ENCODE data around the gene TPBGL.

The TPBGL gene

GRCh38 chr11:75277991-75278790, 37.6 kb downstream of the TPBGL start:
- no peaks in the 10 kb centered on the region for H3K9me3 ChIP-seq (ENCODE audit: control insufficient read depth in 2 of 2, low read length in 2 of 2)
- H3K27me3 ChIP-seq (ENCODE audit: control insufficient read depth in 2 of 2, insufficient read depth in 2 of 2, low read length in 2 of 2) = no peaks in the 10 kb centered on the region
- H3K4me3 ChIP-seq (ENCODE audit: low read length in 2 of 2) = no peak overlapping the region
- no peak overlapping the region for H3K27ac ChIP-seq (ENCODE audit: low read depth in 2 of 2, low read length in 2 of 2)
- H3K36me3 ChIP-seq (ENCODE audit: control insufficient read depth in 2 of 2, insufficient read depth in 2 of 2, low read length in 2 of 2) = peaks cover 55 to 61% of the 10 kb centered on the region in 2 donors
- no peak overlapping the region for H3K9ac ChIP-seq (ENCODE audit: low read depth in 1 of 2, low read length in 2 of 2)
- peaks cover 12% of the 10 kb centered on the region in 2 donors for H3K4me1 ChIP-seq (ENCODE audit: control insufficient read depth in 2 of 2, insufficient read depth in 2 of 2, low read length in 2 of 2)

GRCh38 chr11:75279273-75279672, 38.7 kb downstream of the TPBGL start:
- H3K4me1 ChIP-seq (ENCODE audit: control insufficient read depth in 2 of 2, insufficient read depth in 2 of 2, low read length in 2 of 2) = peaks cover 12% of the 10 kb centered on the region in 2 donors
- H3K36me3 ChIP-seq (ENCODE audit: control insufficient read depth in 2 of 2, insufficient read depth in 2 of 2, low read length in 2 of 2) = peaks cover 55% of the 10 kb centered on the region in 2 donors
- H3K9ac ChIP-seq (ENCODE audit: low read depth in 1 of 2, low read length in 2 of 2) = no peak overlapping the region
- no peaks in the 10 kb centered on the region for H3K27me3 ChIP-seq (ENCODE audit: control insufficient read depth in 2 of 2, insufficient read depth in 2 of 2, low read length in 2 of 2)
- no peak overlapping the region for H3K27ac ChIP-seq (ENCODE audit: low read depth in 2 of 2, low read length in 2 of 2)
- no peaks in the 10 kb centered on the region for H3K9me3 ChIP-seq (ENCODE audit: control insufficient read depth in 2 of 2, low read length in 2 of 2)
- no peak overlapping the region for H3K4me3 ChIP-seq (ENCODE audit: low read length in 2 of 2)

GRCh38 chr11:75280227-75280701, 39.7 kb downstream of the TPBGL start:
- Histone ChIP-seq H3K27ac (ENCODE audit: low read depth in 2 of 2, low read length in 2 of 2) (peak overlapping the region; percentile 9 to 56), H3K9ac (ENCODE audit: low read depth in 1 of 2, low read length in 2 of 2) (no peak overlapping the region), H3K27me3 (ENCODE audit: control insufficient read depth in 2 of 2, insufficient read depth in 2 of 2, low read length in 2 of 2) (no peaks in the 10 kb centered on the region)

GRCh38 chr11:75280770-75281468, 40.3 kb downstream of the TPBGL start:
- Histone ChIP-seq H3K27me3 (ENCODE audit: control insufficient read depth in 2 of 2, insufficient read depth in 2 of 2, low read length in 2 of 2) (no peaks in the 10 kb centered on the region), H3K9ac (ENCODE audit: low read depth in 1 of 2, low read length in 2 of 2) (no peak overlapping the region), H3K4me1 (ENCODE audit: control insufficient read depth in 2 of 2, insufficient read depth in 2 of 2, low read length in 2 of 2) (peaks cover 12% of the 10 kb centered on the region in 2 donors), H3K27ac (ENCODE audit: low read depth in 2 of 2, low read length in 2 of 2) (peak overlapping the region; percentile 9 to 56), H3K9me3 (ENCODE audit: control insufficient read depth in 2 of 2, low read length in 2 of 2) (no peaks in the 10 kb centered on the region), H3K4me3 (ENCODE audit: low read length in 2 of 2) (no peak overlapping the region), H3K36me3 (ENCODE audit: control insufficient read depth in 2 of 2, insufficient read depth in 2 of 2, low read length in 2 of 2) (peaks cover 60% of the 10 kb centered on the region in 2 donors)

More at GRCh38 chr11:75280227-75280701, 39.7 kb downstream of the TPBGL start:
- H3K36me3 ChIP-seq (ENCODE audit: control insufficient read depth in 2 of 2, insufficient read depth in 2 of 2, low read length in 2 of 2) = peaks cover 57 to 58% of the 10 kb centered on the region in 2 donors
- no peaks in the 10 kb centered on the region for H3K9me3 ChIP-seq (ENCODE audit: control insufficient read depth in 2 of 2, low read length in 2 of 2)
- no peak overlapping the region for H3K4me3 ChIP-seq (ENCODE audit: low read length in 2 of 2)
- H3K4me1 ChIP-seq (ENCODE audit: control insufficient read depth in 2 of 2, insufficient read depth in 2 of 2, low read length in 2 of 2) = peaks cover 12% of the 10 kb centered on the region in 2 donors

GRCh38 chr11:75281469-75282095, 41.0 kb downstream of the TPBGL start:
- H3K4me1 ChIP-seq (ENCODE audit: control insufficient read depth in 2 of 2, insufficient read depth in 2 of 2, low read length in 2 of 2) = peaks cover 12% of the 10 kb centered on the region in 2 donors
- no peak overlapping the region for H3K4me3 ChIP-seq (ENCODE audit: low read length in 2 of 2)
- peaks cover 55 to 57% of the 10 kb centered on the region in 2 donors for H3K36me3 ChIP-seq (ENCODE audit: control insufficient read depth in 2 of 2, insufficient read depth in 2 of 2, low read length in 2 of 2)
- H3K27me3 ChIP-seq (ENCODE audit: control insufficient read depth in 2 of 2, insufficient read depth in 2 of 2, low read length in 2 of 2) = no peaks in the 10 kb centered on the region
- no peaks in the 10 kb centered on the region for H3K9me3 ChIP-seq (ENCODE audit: control insufficient read depth in 2 of 2, low read length in 2 of 2)
- H3K9ac ChIP-seq (ENCODE audit: low read depth in 1 of 2, low read length in 2 of 2) = no peak overlapping the region
- H3K27ac ChIP-seq (ENCODE audit: low read depth in 2 of 2, low read length in 2 of 2) = no peak overlapping the region

- peaks cover 10 to 12% of the 10 kb centered on the region in 2 donors for H3K4me1 ChIP-seq (ENCODE audit: control insufficient read depth in 2 of 2, insufficient read depth in 2 of 2, low read length in 2 of 2)
- H3K9me3 ChIP-seq (ENCODE audit: control insufficient read depth in 2 of 2, low read length in 2 of 2) = no peaks in the 10 kb centered on the region
- H3K4me3 ChIP-seq (ENCODE audit: low read length in 2 of 2) = no peak overlapping the region
- H3K36me3 ChIP-seq (ENCODE audit: control insufficient read depth in 2 of 2, insufficient read depth in 2 of 2, low read length in 2 of 2) = peaks cover 41 to 53% of the 10 kb centered on the region in 2 donors
- no peak overlapping the region for H3K27ac ChIP-seq (ENCODE audit: low read depth in 2 of 2, low read length in 2 of 2)
- no peaks in the 10 kb centered on the region for H3K27me3 ChIP-seq (ENCODE audit: control insufficient read depth in 2 of 2, insufficient read depth in 2 of 2, low read length in 2 of 2)
- H3K9ac ChIP-seq (ENCODE audit: low read depth in 1 of 2, low read length in 2 of 2) = no peak overlapping the region
These were observed 42.9 kb downstream of the TPBGL start for GRCh38 chr11:75283391-75283931.

- no peaks in the 10 kb centered on the region for H3K27me3 ChIP-seq (ENCODE audit: control insufficient read depth in 2 of 2, insufficient read depth in 2 of 2, low read length in 2 of 2)
- H3K9me3 ChIP-seq (ENCODE audit: control insufficient read depth in 2 of 2, low read length in 2 of 2) = no peaks in the 10 kb centered on the region
- peaks cover 5 to 8% of the 10 kb centered on the region in 2 donors for H3K4me1 ChIP-seq (ENCODE audit: control insufficient read depth in 2 of 2, insufficient read depth in 2 of 2, low read length in 2 of 2)
- no peak overlapping the region for H3K9ac ChIP-seq (ENCODE audit: low read depth in 1 of 2, low read length in 2 of 2)
- no peak overlapping the region for H3K4me3 ChIP-seq (ENCODE audit: low read length in 2 of 2)
- no peak overlapping the region for H3K27ac ChIP-seq (ENCODE audit: low read depth in 2 of 2, low read length in 2 of 2)
- H3K36me3 ChIP-seq (ENCODE audit: control insufficient read depth in 2 of 2, insufficient read depth in 2 of 2, low read length in 2 of 2) = peaks cover 34 to 59% of the 10 kb centered on the region in 2 donors
These were observed 45.3 kb downstream of the TPBGL start for GRCh38 chr11:75285776-75286360.

GRCh38 chr11:75286826-75287465, 46.4 kb downstream of the TPBGL start:
- Histone ChIP-seq H3K27ac (ENCODE audit: low read depth in 2 of 2, low read length in 2 of 2) (no peak overlapping the region), H3K4me1 (ENCODE audit: control insufficient read depth in 2 of 2, insufficient read depth in 2 of 2, low read length in 2 of 2) (peaks cover 0 to 2% of the 10 kb centered on the region in 2 donors), H3K36me3 (ENCODE audit: control insufficient read depth in 2 of 2, insufficient read depth in 2 of 2, low read length in 2 of 2) (peaks cover 33 to 53% of the 10 kb centered on the region in 2 donors)

GRCh38 chr11:75287579-75287978, 47.0 kb downstream of the TPBGL start:
- Histone ChIP-seq H3K4me1 (ENCODE audit: control insufficient read depth in 2 of 2, insufficient read depth in 2 of 2, low read length in 2 of 2) (peaks cover 0 to 2% of the 10 kb centered on the region in 2 donors), H3K4me3 (ENCODE audit: low read length in 2 of 2) (no peak overlapping the region), H3K36me3 (ENCODE audit: control insufficient read depth in 2 of 2, insufficient read depth in 2 of 2, low read length in 2 of 2) (peaks cover 28 to 48% of the 10 kb centered on the region in 2 donors), H3K9ac (ENCODE audit: low read depth in 1 of 2, low read length in 2 of 2) (no peak overlapping the region), H3K9me3 (ENCODE audit: control insufficient read depth in 2 of 2, low read length in 2 of 2) (no peaks in the 10 kb centered on the region), H3K27me3 (ENCODE audit: control insufficient read depth in 2 of 2, insufficient read depth in 2 of 2, low read length in 2 of 2) (no peaks in the 10 kb centered on the region), H3K27ac (ENCODE audit: low read depth in 2 of 2, low read length in 2 of 2) (no peak overlapping the region)

More at GRCh38 chr11:75286826-75287465, 46.4 kb downstream of the TPBGL start:
- Histone ChIP-seq H3K9me3 (ENCODE audit: control insufficient read depth in 2 of 2, low read length in 2 of 2) (no peaks in the 10 kb centered on the region), H3K4me3 (ENCODE audit: low read length in 2 of 2) (no peak overlapping the region), H3K9ac (ENCODE audit: low read depth in 1 of 2, low read length in 2 of 2) (no peak overlapping the region), H3K27me3 (ENCODE audit: control insufficient read depth in 2 of 2, insufficient read depth in 2 of 2, low read length in 2 of 2) (no peaks in the 10 kb centered on the region)

Data from mucosa of rectum (tissue), 2 donors.